ENCODE data around the gene GAL3ST3.

Gene GAL3ST3

DNA sequence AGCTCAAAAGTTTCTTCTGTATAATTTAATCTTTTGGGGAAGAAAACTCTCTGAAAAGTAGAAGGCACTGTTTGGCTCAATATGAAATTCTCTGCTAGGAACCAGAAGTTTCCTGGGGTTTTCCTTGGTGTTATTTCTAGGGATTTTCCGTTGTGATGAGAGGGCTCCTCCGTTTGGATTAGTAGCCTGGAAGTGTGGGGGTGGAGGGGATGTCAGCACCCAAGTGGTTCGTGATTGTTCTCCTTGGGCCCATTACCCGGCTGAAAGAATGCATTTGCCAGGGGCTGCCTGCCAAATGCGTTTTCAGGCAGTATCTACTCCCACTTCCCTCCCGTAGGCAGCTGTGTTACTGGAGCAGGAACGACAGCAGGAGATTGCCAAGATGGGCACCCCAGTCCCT lies 7.5 kb upstream of the GAL3ST3 start:
- Histone ChIP-seq H2AFZ (ENCODE audit: low read length) (no peak overlapping the region), H4K20me1 (ENCODE audit: insufficient read depth, low read length) (0 out of 2 replicates have a peak, but pooled peaks cover 13% of the 10 kb centered on the region), H3K9me3 (replicated peaks; ENCODE audit: insufficient read depth, low read length) (no peaks in the 10 kb centered on the region), H3K79me2 (ENCODE audit: low read length) (peaks cover 89% of the 10 kb centered on the region), H3K4me1 (ENCODE audit: low read length) (peaks cover 21% of the 10 kb centered on the region), H3K36me3 (replicated peaks; ENCODE audit: insufficient read depth, low read length) (peaks cover 17% of the 10 kb centered on the region), H3K9me2 (replicated peaks; ENCODE audit: insufficient read depth, low read length) (no peaks in the 10 kb centered on the region), H3F3A (ENCODE audit: insufficient read depth, low read length) (peaks cover 36% of the 10 kb centered on the region), H3K9ac (ENCODE audit: low read length) (no peak overlapping the region), H3K4me2 (ENCODE audit: low read depth, low read length) (no peak overlapping the region), H3K4me3 (ENCODE audit: low read length) (no peak overlapping the region), H3K27me3 (replicated peaks; ENCODE audit: insufficient read depth, low read length) (no peaks in the 10 kb centered on the region), H3K27ac (ENCODE audit: low read length) (no peak overlapping the region)
- no peak for TF ChIP-seq EZH2phosphoT487 (IDR thresholded peaks at IDR 0.05; ENCODE audit: low read length)
- TF ChIP-seq, protein P1, sequence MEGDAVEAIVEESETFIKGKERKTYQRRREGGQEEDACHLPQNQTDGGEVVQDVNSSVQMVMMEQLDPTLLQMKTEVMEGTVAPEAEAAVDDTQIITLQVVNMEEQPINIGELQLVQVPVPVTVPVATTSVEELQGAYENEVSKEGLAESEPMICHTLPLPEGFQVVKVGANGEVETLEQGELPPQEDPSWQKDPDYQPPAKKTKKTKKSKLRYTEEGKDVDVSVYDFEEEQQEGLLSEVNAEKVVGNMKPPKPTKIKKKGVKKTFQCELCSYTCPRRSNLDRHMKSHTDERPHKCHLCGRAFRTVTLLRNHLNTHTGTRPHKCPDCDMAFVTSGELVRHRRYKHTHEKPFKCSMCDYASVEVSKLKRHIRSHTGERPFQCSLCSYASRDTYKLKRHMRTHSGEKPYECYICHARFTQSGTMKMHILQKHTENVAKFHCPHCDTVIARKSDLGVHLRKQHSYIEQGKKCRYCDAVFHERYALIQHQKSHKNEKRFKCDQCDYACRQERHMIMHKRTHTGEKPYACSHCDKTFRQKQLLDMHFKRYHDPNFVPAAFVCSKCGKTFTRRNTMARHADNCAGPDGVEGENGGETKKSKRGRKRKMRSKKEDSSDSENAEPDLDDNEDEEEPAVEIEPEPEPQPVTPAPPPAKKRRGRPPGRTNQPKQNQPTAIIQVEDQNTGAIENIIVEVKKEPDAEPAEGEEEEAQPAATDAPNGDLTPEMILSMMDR (IDR thresholded peaks at IDR 0.05; ENCODE audit: low read length), result no peak
- TF ChIP-seq EZH2 (optimal IDR thresholded peaks at IDR 0.05; ENCODE audit: low read depth, low read length), result no peak
- DNase-seq, result no peak

DNA sequence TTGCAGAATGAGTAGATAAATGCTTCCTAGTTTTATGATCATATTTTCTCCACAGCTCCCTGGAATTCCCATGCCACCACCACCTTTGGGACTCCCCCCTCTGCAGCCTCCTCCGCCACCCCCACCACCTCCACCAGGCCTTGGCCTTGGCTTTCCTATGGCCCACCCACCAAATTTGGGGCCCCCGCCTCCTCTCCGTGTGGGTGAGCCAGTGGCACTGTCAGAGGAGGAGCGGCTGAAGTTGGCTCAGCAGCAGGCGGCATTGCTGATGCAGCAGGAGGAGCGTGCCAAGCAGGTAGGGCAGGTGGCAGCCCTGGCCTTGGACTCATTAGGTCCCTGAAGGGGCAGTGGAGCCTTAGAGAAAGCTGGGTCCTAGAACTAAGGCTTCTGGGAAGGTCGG lies 6.1 kb upstream of the GAL3ST3 start:
- H3K27me3 ChIP-seq (replicated peaks; ENCODE audit: insufficient read depth, low read length), result no peaks in the 10 kb centered on the region
- peak overlapping the region; percentile 3; the same call in 1 of the 2 replicates for H3K27ac ChIP-seq (ENCODE audit: low read length)
- H2AFZ ChIP-seq (ENCODE audit: low read length), result no peak overlapping the region
- peaks cover 26% of the 10 kb centered on the region for H3K4me1 ChIP-seq (ENCODE audit: low read length)
- H3K4me3 ChIP-seq (ENCODE audit: low read length), result no peak overlapping the region
- H3K36me3 ChIP-seq (replicated peaks; ENCODE audit: insufficient read depth, low read length), result peaks cover 13% of the 10 kb centered on the region; the same call in 1 of the 2 replicates
- H3F3A ChIP-seq (ENCODE audit: insufficient read depth, low read length), result peaks cover 34% of the 10 kb centered on the region
- H3K9ac ChIP-seq (ENCODE audit: low read length), result no peak overlapping the region; the same call in 1 of the 2 replicates
- DNase-seq, result no peak
- TF ChIP-seq EZH2phosphoT487 (IDR thresholded peaks at IDR 0.05; ENCODE audit: low read length) (no peak), EZH2 (optimal IDR thresholded peaks at IDR 0.05; ENCODE audit: low read depth, low read length) (no peak)
- TF ChIP-seq, protein P1 (IDR thresholded peaks at IDR 0.05; ENCODE audit: low read length), result no peak
- H3K9me2 ChIP-seq (replicated peaks; ENCODE audit: insufficient read depth, low read length), result no peaks in the 10 kb centered on the region
- H3K79me2 ChIP-seq (ENCODE audit: low read length), result peaks cover 74% of the 10 kb centered on the region
- 0 out of 2 replicates have a peak, but pooled peaks cover 13% of the 10 kb centered on the region for H4K20me1 ChIP-seq (ENCODE audit: insufficient read depth, low read length)
- no peak overlapping the region; the same call in 1 of the 2 replicates for H3K4me2 ChIP-seq (ENCODE audit: low read depth, low read length)
- no peaks in the 10 kb centered on the region for H3K9me3 ChIP-seq (replicated peaks; ENCODE audit: insufficient read depth, low read length)

DNA sequence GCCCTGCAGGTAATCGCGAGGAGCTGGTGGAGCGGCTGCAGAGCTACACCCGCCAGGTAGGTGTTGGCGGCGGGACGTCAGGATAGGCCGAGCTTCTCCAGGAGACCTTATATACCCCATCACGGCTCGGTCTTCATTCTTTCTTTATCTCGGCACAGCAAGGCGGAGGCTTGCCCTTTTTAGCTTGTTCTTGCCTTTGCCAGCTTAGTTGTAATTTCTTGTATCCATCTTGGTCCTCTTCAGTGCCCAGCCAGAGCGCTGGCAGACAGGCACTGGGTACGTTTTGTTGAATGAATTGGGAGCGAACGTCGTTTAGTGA lies 3.7 kb upstream of the GAL3ST3 start:
- Histone ChIP-seq H4K20me1 (ENCODE audit: insufficient read depth, low read length) (no peaks in the 10 kb centered on the region), H3K27me3 (replicated peaks; ENCODE audit: insufficient read depth, low read length) (no peaks in the 10 kb centered on the region), H2AFZ (ENCODE audit: low read length) (0 out of 2 replicates have a peak overlapping the region, but pooled peaks have one; percentile 52), H3K27ac (ENCODE audit: low read length) (peak overlapping the region; percentile 82), H3K9ac (ENCODE audit: low read length) (peak overlapping the region; percentile 93), H3K79me2 (ENCODE audit: low read length) (peaks cover 52% of the 10 kb centered on the region), H3K9me2 (replicated peaks; ENCODE audit: insufficient read depth, low read length) (no peaks in the 10 kb centered on the region), H3K36me3 (replicated peaks; ENCODE audit: insufficient read depth, low read length) (peaks cover 10% of the 10 kb centered on the region; the same call in 1 of the 2 replicates), H3K4me2 (ENCODE audit: low read depth, low read length) (peak overlapping the region; percentile 65), H3K9me3 (replicated peaks; ENCODE audit: insufficient read depth, low read length) (no peaks in the 10 kb centered on the region), H3K4me3 (ENCODE audit: low read length) (peak overlapping the region; percentile 93), H3F3A (ENCODE audit: insufficient read depth, low read length) (peaks cover 28% of the 10 kb centered on the region), H3K4me1 (ENCODE audit: low read length) (peaks cover 23% of the 10 kb centered on the region)
- no peak for DNase-seq
- no peak for TF ChIP-seq EZH2phosphoT487 (IDR thresholded peaks at IDR 0.05; ENCODE audit: low read length)
- TF ChIP-seq, protein P1 (IDR thresholded peaks at IDR 0.05; ENCODE audit: low read length), result no peak
- TF ChIP-seq EZH2 (optimal IDR thresholded peaks at IDR 0.05; ENCODE audit: low read depth, low read length), result no peak

All from MM.1S (cell line).